SJSA1 (cell line): ENCODE data around the gene POU6F1. TPM values are rescaled to one million over a fixed set of nuclear protein-coding genes. Genes with fewer than 3 reads are reported as not detected.
"Not testable (repeated sequence)": the region's sequence is repeated elsewhere in the genome, so short reads cannot be mapped to it uniquely, and the experiment has no call there.

Source experiments
- DNase-seq, 2 experiments: peaks; one replicate each; pipeline ENCODE4 v3.0.0-alpha.2; 2015 to 2020; ENCODE audit warnings: low spot score in 2 of 2, low read depth in 1 of 2
- H3K27ac ChIP-seq: fragments of 250-450 bp; sonication (Bioruptor Pico); 2 replicates; pipeline ENCODE4 v1.5.1; 2020; ENCODE audit warnings: mild to moderate bottlenecking, moderate library complexity
- H3K27me3 ChIP-seq: fragments of 250-450 bp; sonication (Bioruptor Pico); replicated peaks from 2 replicates; pipeline ENCODE4 v1.5.1; 2020; ENCODE audit warnings: mild to moderate bottlenecking, moderate library complexity
- H3K36me3 ChIP-seq: fragments of 250-450 bp; sonication (Bioruptor Pico); 2 replicates; pipeline ENCODE4 v1.5.1; 2020; ENCODE audit warnings: mild to moderate bottlenecking
- H3K4me1 ChIP-seq: fragments of 250-450 bp; sonication (Bioruptor Pico); replicated peaks from 2 replicates; pipeline ENCODE4 v1.6.1; 2021; ENCODE audit warnings: mild to moderate bottlenecking
- H3K4me3 ChIP-seq: fragments of 250-450 bp; sonication (Bioruptor Pico); 2 replicates; pipeline ENCODE4 v1.5.1; 2020; ENCODE audit warnings: mild to moderate bottlenecking
- H3K9me3 ChIP-seq: fragments of 250-450 bp; sonication (Bioruptor Pico); replicated peaks from 2 replicates; pipeline ENCODE4 v1.5.1; 2020; ENCODE audit warnings: mild to moderate bottlenecking
- total RNA-seq: library from RNA; depleted of rRNA; stranded (reverse); fragments of >200 nt; shearing (Covaris generic); gene quantifications from 2 replicates; pipeline ENCODE4 v1.2.3, GENCODE V29; 2014; rRNA removed

The POU6F1 gene
- total RNA-seq: 1.2 and 5.8 TPM in 2 replicates

- Histone ChIP-seq H3K27ac (peak within 1 kb of the TSS; percentile 74), H3K4me3 (peak within 1 kb of the TSS; percentile 73), H3K27me3 (no peaks in the 10 kb centered on the region), H3K9me3 (no peaks in the 10 kb centered on the region), H3K4me1 (peaks cover 9% of the 10 kb centered on the region), H3K36me3 (no peaks in the 10 kb centered on the region; the same call in 1 of the 2 replicates)
- DNase-seq: peak; percentile 68 to 73
Measured at GRCh38 chr12:51217968-51218606, at the start of gene POU6F1. POU6F1 (minus strand) TSS chr12:51218062; CDS start chr12:51206836, 11,226 bp downstream.

- H3K27ac ChIP-seq: no peak overlapping the region
- H3K4me1 ChIP-seq: peaks cover 21% of the 10 kb centered on the region
- no peak overlapping the region for H3K4me3 ChIP-seq
- peaks cover 25% of the 10 kb centered on the region for H3K36me3 ChIP-seq
- H3K27me3 ChIP-seq: no peaks in the 10 kb centered on the region
- DNase-seq: no peak
- no peaks in the 10 kb centered on the region for H3K9me3 ChIP-seq
Measured at GRCh38 chr12:51265024-51265423, 47.2 kb upstream of the POU6F1 start.

GRCh38 chr12:51264297-51264696, 46.4 kb upstream of the POU6F1 start:
- peaks cover 18% of the 10 kb centered on the region for H3K4me1 ChIP-seq
- H3K4me3 ChIP-seq: no peak overlapping the region
- peaks cover 29% of the 10 kb centered on the region for H3K36me3 ChIP-seq
- H3K27ac ChIP-seq: no peak overlapping the region
- no peaks in the 10 kb centered on the region for H3K27me3 ChIP-seq
- DNase-seq: no peak
- no peaks in the 10 kb centered on the region for H3K9me3 ChIP-seq

- Histone ChIP-seq H3K27ac (peak overlapping the region; percentile 17; the same call in 1 of the 2 replicates), H3K36me3 (peaks cover 26% of the 10 kb centered on the region), H3K27me3 (no peaks in the 10 kb centered on the region), H3K4me1 (peaks cover 11% of the 10 kb centered on the region), H3K9me3 (no peaks in the 10 kb centered on the region), H3K4me3 (no peak overlapping the region)
- no peak for DNase-seq
Measured at GRCh38 chr12:51263341-51263740, 45.5 kb upstream of the POU6F1 start.

- H3K36me3 ChIP-seq: peaks cover 21% of the 10 kb centered on the region
- DNase-seq: peak; percentile 57 to 63
- no peaks in the 10 kb centered on the region for H3K27me3 ChIP-seq
- no peaks in the 10 kb centered on the region for H3K9me3 ChIP-seq
- peak overlapping the region; percentile 17 for H3K27ac ChIP-seq
- H3K4me1 ChIP-seq: peaks cover 11% of the 10 kb centered on the region
- H3K4me3 ChIP-seq: no peak overlapping the region
Measured at GRCh38 chr12:51262758-51263177, 44.9 kb upstream of the POU6F1 start.

- not testable (repeated sequence) for H3K9me3 ChIP-seq, H3K27me3 ChIP-seq, H3K4me3 ChIP-seq, H3K27ac ChIP-seq, DNase-seq
- H3K36me3 ChIP-seq: peaks cover 16% of the 10 kb centered on the region
- H3K4me1 ChIP-seq: peaks cover 11% of the 10 kb centered on the region
Measured at GRCh38 chr12:51259600-51259999, 41.7 kb upstream of the POU6F1 start.

GRCh38 chr12:51254536-51254935, 36.7 kb upstream of the POU6F1 start:
- H3K27ac ChIP-seq: no peak overlapping the region
- no peak for DNase-seq
- no peaks in the 10 kb centered on the region for H3K4me1 ChIP-seq
- no peaks in the 10 kb centered on the region for H3K9me3 ChIP-seq
- peaks cover 40% of the 10 kb centered on the region for H3K36me3 ChIP-seq
- H3K27me3 ChIP-seq: no peaks in the 10 kb centered on the region
- no peak overlapping the region for H3K4me3 ChIP-seq

- Histone ChIP-seq H3K4me1 (no peaks in the 10 kb centered on the region), H3K36me3 (peaks cover 38% of the 10 kb centered on the region), H3K27ac (no peak overlapping the region), H3K27me3 (no peaks in the 10 kb centered on the region), H3K9me3 (no peaks in the 10 kb centered on the region), H3K4me3 (no peak overlapping the region)
- DNase-seq: no peak
Measured at GRCh38 chr12:51253276-51253675, 35.4 kb upstream of the POU6F1 start.

GRCh38 chr12:51247523-51248206, 29.8 kb upstream of the POU6F1 start:
- Histone ChIP-seq H3K27ac (no peak overlapping the region), H3K4me1 (peaks cover 13% of the 10 kb centered on the region), H3K9me3 (no peaks in the 10 kb centered on the region), H3K4me3 (no peak overlapping the region), H3K36me3 (peaks cover 66% of the 10 kb centered on the region), H3K27me3 (no peaks in the 10 kb centered on the region)
- DNase-seq: no peak

GRCh38 chr12:51246254-51246853, 28.5 kb upstream of the POU6F1 start:
- no peak overlapping the region for H3K4me3 ChIP-seq
- H3K4me1 ChIP-seq: peaks cover 14% of the 10 kb centered on the region
- no peaks in the 10 kb centered on the region for H3K9me3 ChIP-seq
- H3K27ac ChIP-seq: peak overlapping the region; percentile 48; the same call in 1 of the 2 replicates
- DNase-seq: peak in 1 of 2 experiments; percentile 16
- peaks cover 73% of the 10 kb centered on the region for H3K36me3 ChIP-seq
- H3K27me3 ChIP-seq: no peaks in the 10 kb centered on the region

- peaks cover 21% of the 10 kb centered on the region for H3K4me1 ChIP-seq
- H3K27me3 ChIP-seq: no peaks in the 10 kb centered on the region
- DNase-seq: no peak
- peaks cover 76% of the 10 kb centered on the region for H3K36me3 ChIP-seq
- no peak overlapping the region for H3K4me3 ChIP-seq
- H3K9me3 ChIP-seq: no peaks in the 10 kb centered on the region
- peak overlapping the region; percentile 48; the same call in 1 of the 2 replicates for H3K27ac ChIP-seq
Measured at GRCh38 chr12:51245476-51246253, 27.8 kb upstream of the POU6F1 start.

- Histone ChIP-seq H3K27ac (no peak overlapping the region), H3K9me3 (no peaks in the 10 kb centered on the region), H3K4me1 (peaks cover 32% of the 10 kb centered on the region), H3K36me3 (peaks cover 83% of the 10 kb centered on the region), H3K4me3 (no peak overlapping the region), H3K27me3 (no peaks in the 10 kb centered on the region)
- no peak for DNase-seq
Measured at GRCh38 chr12:51244269-51244668, 26.4 kb upstream of the POU6F1 start.

GRCh38 chr12:51242876-51243275, 25.0 kb upstream of the POU6F1 start:
- H3K36me3 ChIP-seq: peaks cover 84% of the 10 kb centered on the region
- no peaks in the 10 kb centered on the region; the same call in 1 of the 2 replicates for H3K9me3 ChIP-seq
- H3K27ac ChIP-seq: no peak overlapping the region
- H3K4me3 ChIP-seq: no peak overlapping the region
- no peak for DNase-seq
- no peaks in the 10 kb centered on the region for H3K27me3 ChIP-seq
- peaks cover 35% of the 10 kb centered on the region for H3K4me1 ChIP-seq
